ENCODE data around the gene ERFE.

ERFE gene

GRCh38 chr2:238157506-238158017 is 1.2 kb upstream of the ERFE start:
- no peak for DNase-seq

- no peak for DNase-seq
Measured at GRCh38 chr2:238158018-238158508, 707 bp upstream of the ERFE start.

GRCh38 chr2:238159071-238159539 is 335 bp downstream of the ERFE start:
- no peak for DNase-seq

GRCh38 chr2:238159661-238160205 is 963 bp downstream of the ERFE start:
- no peak for DNase-seq

- DNase-seq = no peak
Measured at GRCh38 chr2:238160206-238161129, 1.7 kb downstream of the ERFE start.

- no peak for DNase-seq
Measured at GRCh38 chr2:238161291-238162051, 2.7 kb downstream of the ERFE start.

- DNase-seq = no peak
Measured at GRCh38 chr2:238162251-238162845, 3.6 kb downstream of the ERFE start.

- DNase-seq = no peak
Measured at GRCh38 chr2:238162846-238163441, 4.2 kb downstream of the ERFE start.

- DNase-seq = no peak
Measured at GRCh38 chr2:238163481-238164198, 4.9 kb downstream of the ERFE start.

GRCh38 chr2:238164906-238165287 is 6.1 kb downstream of the ERFE start:
- DNase-seq = no peak

GRCh38 chr2:238165288-238165921 is 6.6 kb downstream of the ERFE start:
- no peak for DNase-seq

GRCh38 chr2:238166391-238167343 is 7.9 kb downstream of the ERFE start:
- no peak for DNase-seq

- no peak for DNase-seq
Measured at GRCh38 chr2:238167344-238167715, 8.6 kb downstream of the ERFE start.

- no peak for DNase-seq
Measured at GRCh38 chr2:238167761-238168160, 9.0 kb downstream of the ERFE start.

GRCh38 chr2:238168196-238169047 is 9.7 kb downstream of the ERFE start:
- no peak for DNase-seq

GRCh38 chr2:238169048-238169707 is 10.4 kb downstream of the ERFE start:
- DNase-seq = no peak

- no peak for DNase-seq
Measured at GRCh38 chr2:238169708-238170251, 11.0 kb downstream of the ERFE start.
